ENCODE data around the gene POMT2.

POMT2 gene

DNA sequence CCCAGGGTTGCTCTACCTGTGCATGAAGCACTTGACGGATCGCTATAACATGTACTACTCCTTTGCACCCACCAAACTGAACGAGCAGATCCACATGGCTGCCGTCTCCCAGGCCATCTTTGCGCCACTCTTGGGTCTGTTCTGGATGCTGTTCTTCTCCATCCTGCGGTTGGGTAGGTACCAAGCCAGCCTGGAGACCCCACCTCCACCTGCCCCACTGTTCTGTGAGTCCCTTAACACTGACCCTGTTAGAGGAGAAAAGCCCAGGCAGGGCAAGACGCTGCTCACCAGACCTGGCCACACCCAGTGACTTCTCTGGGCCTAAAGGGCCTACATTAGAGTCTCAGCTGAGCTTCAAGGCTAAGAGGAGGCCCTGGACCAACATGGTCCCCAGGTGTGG lies 71.4 kb downstream of the POMT2 start:
- peak in 2 of 10 donors; percentile 57 for DNase-seq
- intact Hi-C loops (cut with DNase I): no loop called here

DNA sequence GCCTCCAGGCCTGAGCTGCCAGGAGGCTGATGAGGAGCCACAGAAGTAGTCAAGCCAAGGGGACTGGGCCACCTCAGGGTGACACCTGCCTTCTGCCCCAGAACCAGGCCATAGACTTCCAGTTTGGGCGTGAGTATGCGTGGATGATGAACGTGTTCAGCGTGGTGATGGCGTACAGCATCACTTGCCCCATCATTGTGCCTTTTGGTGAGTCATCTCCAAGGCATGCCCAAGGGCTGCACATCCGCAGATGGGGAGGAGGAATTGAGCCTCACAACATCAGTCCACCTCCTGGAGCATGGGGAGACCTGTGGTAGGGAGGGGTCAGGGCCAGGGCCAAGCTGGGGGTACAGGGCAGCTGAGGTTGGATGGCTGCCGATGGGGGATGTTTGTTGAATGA lies 72.0 kb downstream of the POMT2 start:
- peak in 1 of 10 donors; percentile 70 for DNase-seq
- intact Hi-C loops (cut with DNase I): no loop called here

DNA sequence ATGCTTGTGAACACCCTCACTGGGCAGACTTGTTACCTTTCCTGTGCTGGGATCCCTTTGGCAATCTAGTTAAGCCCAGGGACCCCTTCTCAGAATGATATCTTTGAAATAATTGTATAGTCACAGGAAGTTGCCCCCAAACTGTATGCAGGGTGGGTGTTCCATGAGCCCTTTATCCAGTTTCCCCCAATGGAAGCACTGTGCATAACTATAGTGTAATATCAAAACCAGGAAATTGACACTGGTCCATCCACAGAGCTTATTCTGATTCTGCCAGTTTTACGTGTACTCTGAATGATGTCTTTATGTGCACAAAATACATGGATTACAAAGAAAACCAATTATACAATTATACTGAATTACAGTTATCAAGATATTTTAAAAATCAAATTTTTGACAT lies 73.9 kb downstream of the POMT2 start:
- DNase-seq: no peak
- intact Hi-C loops (cut with DNase I): no loop called here

DNA sequence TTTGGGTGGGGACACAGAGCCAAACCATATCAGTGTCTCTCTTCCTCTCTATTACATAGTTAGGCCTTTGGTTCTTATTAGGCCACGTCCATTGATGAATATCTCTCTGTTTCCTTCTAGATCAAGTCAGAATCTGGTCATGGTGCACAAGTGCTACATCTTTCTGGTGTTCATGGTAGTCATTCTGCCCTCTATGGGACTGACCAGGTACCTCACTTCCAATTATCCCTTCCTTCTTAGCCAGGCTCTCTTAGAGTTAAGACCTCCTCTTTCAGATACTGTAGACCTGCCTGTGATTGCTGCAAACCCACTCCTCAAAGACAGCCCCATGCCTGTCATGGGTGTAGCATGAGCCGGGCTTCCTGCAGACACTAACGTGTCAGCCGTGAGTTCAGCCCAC lies 74.9 kb downstream of the POMT2 start:
- no peak for DNase-seq
- intact Hi-C loops (cut with DNase I): no loop called here

DNA sequence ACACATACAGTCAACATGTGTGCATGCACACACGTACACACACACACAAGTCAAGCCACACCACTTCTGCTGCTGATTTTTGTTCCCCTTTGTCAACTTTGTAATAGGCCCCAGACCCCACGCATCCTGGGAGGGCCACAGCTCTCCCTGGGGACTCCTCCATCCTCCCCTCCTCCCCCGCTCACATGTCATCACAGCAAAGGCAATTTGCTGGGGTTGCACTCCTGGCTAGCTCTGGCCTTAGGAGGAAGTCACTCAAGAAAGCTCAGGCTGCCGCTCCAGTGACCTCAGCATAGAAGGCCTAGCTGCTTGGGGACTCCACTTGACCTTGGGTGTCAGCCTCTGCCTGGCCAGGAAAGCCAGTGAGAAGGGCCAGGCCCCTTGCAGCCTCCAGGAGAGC lies 76.8 kb downstream of the POMT2 start:
- intact Hi-C loops (cut with DNase I): no loop called here
- DNase-seq: no peak

DNA sequence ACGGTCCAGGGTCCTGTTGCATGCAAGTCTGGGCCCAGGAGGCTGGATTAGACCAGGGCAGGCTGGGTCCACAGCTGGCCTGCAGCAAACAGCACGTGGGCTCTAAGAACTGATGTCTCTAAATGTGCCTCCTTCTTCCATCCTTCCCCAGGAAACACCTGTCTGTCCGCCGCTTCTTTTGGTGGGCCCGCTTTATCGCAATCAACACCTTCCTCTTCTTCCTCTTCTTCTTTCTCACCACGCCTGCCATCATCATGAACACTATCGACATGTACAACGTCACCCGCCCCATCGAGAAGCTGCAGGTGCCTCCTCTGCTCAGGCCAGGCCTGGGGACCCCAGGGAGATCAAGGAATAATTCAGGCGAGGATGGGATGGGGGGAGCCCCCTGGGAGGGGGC lies 77.9 kb downstream of the POMT2 start:
- intact Hi-C loops (cut with DNase I): no loop called here
- no peak for DNase-seq

DNA sequence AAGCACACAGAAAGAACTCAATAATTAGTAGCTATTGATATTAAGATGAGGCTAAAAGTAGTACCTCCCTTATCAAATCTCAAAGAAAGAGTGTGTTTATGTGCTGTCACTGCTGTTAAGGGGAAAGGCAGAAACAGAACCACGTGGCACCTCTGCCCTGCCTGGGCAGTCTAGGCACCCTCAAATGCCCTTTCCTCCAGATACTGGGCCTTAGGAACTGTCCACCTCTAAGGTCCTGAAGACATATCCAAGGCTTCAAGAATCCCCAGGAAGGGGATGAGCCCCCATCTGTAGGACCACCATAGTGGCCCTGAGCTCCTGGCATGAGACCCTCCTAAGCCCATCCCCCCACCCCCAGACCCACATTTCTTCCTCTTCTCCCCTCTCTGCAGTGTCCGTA lies 78.7 kb downstream of the POMT2 start:
- intact Hi-C loops (cut with DNase I): no loop called here
- peak in 2 of 10 donors; percentile 4 to 8 for DNase-seq

DNA sequence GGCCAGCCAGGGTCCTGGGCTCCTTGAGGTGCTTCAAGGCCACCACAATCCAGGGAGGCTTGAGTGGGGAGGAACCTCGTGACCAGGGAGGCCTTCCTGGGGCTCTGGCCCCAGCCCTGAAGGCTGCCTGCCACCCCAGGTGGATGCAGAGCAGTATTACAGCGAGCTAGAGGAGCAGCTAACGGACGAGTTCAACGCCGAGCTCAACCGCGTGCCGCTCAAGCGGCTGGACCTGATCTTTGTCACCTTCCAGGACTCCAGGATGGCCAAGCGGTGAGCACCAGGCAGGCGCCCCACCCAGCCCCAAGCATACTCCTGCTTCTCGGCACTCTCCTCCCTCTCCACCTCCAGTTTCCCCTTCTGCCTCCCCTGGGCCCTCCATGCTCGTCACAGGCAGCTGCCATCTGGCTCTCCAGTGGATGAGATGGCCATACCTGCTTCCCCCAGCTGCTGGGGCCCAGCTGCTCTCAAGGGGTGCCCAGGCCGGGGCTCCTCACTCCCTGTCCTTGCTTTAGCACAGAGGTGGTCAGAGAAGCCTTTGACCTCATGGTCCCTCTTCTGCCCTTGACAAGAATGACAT lies 80.3 kb downstream of the POMT2 start:
- peak in 1 of 10 donors; percentile 76 for DNase-seq
- intact Hi-C loops (cut with DNase I): no loop called here

DNA sequence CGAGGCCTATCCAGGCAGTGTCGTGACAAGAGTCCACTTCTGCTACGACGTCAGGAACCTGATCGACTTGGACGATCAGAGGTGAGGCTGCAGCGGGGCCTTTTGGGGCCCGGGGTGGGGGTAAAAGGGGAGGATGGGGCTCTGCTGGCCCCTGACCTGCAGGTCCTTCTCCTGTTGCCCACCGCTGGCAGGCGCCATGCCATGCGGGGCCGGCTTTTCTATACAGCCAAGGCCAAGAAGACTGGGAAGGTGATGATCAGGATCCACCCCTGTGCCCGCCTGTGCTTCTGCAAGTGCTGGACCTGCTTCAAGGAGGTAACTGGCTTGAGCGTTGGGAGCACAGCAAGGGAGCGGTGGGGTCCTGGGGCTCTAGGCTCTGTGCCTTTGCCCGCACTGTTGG lies 81.3 kb downstream of the POMT2 start:
- DNase-seq: no peak
- intact Hi-C loops (cut with DNase I): no loop called here

DNA sequence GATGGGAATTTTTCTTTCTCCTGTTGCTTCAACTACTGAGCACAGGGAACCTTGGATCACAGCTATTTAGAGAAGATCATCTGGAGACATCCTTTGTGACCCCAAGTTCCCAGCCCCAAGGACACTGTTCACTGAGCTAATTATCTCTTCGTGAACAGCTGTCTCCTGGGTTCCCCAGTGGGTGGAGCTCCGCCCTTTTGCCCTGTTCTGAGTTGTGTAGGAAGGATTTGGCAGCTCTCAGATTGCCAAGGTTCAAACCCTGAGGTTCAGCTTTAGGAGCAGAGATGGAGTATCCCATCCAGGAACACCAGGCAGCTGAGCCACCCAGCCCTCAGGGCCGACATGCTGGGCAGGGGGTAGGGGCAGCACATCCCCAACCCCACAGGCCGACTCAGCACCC lies 81.7 kb downstream of the POMT2 start:
- intact Hi-C loops (cut with DNase I): no loop called here
- no peak for DNase-seq

DNA sequence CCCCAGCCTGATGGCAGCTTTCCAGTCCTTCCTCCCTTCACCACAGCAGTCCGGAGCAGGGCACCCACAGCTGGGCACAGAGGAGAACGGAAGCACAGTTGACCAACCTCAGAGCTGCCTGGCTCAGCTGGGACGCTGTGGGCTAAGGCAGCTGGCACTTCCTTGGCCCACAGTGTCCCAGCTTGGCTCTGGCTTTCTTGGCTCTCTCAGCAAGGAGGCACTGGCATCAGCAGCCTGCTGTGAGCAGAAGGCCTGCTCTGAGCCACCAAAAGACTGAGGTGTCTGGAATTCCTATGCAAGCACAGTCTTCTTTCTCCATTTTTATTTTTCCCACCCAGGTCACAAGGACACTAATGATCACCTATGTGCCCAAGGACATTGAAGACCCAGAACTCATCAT lies 82.3 kb downstream of the POMT2 start:
- no peak for DNase-seq
- intact Hi-C loops (cut with DNase I): no loop called here

DNA sequence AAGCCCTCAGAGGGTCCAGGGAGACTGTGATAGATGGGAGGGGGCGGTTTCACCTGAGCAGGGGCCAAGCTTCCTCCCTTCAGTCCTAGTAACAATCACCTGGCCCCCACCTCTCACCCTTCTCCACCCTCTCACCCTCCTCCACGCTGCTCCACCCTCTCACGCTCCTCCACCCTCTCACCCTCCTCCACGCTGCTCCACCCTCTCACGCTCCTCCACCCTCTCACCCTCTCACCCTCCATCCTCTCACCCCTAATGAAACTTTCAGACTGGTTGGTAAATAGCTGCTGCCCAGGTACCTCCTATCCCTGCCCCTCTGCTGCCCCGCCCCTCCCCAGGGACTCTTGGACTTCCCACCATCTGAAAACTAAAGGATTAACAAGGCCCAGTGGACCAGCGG lies 83.9 kb downstream of the POMT2 start:
- intact Hi-C loops (cut with DNase I): no loop called here
- DNase-seq: no peak

DNA sequence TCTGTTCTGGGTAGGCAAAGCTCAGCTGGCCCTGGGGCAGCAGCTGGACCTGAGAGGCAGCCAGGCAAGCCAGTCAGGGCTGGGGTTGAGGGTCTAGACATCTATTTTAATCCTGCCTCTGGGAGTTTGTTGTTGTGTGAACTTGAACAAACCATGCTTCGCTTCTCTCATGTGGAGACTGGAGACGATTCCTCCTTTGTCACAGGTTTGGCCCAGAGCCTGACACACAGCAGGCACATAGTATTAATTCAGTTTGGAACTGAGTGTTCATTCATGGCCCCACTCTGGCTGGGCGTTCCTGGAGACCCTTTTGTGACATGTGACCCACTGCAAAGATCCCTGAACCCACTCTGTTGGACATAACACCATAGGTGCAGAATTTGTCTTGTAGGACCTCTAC lies 89.0 kb downstream of the POMT2 start:
- DNase-seq: no peak
- intact Hi-C loops (cut with DNase I): no loop called here

DNA sequence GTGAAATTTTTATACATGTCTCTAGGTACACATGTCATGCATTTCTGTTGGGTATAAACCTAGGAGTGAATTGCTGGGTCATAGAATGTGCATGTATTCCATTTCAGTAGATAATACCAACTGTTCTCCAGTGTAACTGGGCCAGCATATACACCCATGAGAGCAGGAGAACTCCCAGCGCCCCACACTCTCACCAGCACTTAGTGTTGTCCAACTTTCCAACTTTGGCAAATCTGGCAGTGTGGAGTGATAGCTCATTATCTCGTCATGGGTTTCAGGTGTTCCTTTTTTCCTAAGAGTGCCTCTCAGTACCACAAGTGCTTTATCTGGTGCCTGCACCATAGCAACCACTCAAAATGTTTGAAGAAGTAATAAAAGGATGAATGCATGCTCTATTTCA lies 89.8 kb downstream of the POMT2 start:
- intact Hi-C loops (cut with DNase I): no loop called here
- no peak for DNase-seq

DNA sequence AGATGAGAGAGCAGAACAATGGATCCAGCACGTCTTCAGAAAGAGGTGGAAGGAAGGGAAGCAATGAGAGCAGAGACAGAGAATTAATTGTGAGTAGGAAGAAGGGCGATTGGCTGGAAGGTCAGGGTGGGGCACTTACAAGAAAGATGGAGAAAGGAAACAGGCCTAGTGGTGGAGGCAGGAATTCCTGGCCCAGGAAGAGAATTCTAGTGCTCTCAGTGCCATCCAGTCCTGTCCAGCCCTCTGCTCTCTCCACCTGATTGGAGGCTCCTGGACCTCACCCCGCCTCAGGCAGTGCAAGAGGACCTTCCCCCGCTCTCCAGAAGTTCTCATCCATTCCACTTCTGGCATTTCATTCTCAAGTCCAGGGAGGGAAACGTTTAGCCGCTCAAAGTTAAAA lies 92.6 kb downstream of the POMT2 start:
- intact Hi-C loops (cut with DNase I): no loop called here
- no peak for DNase-seq

DNA sequence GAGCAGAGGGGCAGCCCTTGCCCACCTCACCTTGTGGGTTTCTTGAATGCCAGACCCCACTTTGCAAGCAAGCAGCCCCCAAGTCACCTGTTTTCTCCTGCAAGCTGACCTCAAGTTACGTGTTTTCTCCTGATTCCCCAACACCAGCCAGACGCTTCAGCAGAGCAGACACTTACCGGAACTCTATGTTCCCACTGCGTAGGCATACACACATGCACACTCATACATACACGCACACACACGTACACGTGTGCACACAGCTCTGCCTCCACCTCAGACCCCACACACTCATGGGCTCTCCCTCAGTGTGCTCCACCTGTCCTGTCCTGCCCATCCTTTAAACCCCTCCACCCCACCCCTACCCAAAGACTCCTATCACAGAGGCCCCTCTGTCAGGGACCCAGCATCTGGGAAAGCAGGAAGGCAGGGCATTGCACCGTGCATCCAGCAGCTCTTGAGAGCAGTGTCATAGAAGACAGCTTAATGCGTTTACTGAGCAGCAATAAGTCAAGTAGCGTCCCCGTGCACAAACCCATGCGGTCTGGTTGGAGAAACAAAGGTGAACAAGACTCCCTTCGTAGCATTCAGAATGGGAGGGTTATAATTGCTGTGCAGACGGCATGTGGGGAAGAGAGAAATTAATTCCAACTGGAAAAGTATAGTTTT lies 94.7 kb downstream of the POMT2 start:
- DNase-seq: no peak
- intact Hi-C loops (cut with DNase I): no loop called here

DNA sequence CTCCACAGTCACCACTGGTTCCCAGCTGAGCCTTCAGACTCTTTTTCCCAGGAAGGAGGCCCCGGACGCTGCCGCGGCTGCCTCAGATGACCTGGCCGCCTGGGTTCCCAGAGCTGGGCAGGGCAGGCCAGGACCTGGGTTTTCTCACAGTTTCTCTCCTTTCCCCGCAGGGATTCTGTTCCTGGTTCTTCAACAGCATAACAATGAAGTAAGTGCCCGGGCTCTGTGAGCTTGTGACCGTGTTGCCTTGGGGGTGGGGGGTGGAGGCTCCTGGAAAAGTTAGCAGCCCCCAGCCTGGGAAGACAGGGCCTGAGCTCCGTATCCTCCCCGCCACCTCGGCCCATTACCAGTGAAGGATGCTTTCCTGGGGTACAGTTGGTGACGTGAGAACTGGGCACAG lies 95.4 kb downstream of the POMT2 start:
- no peak for DNase-seq
- intact Hi-C loops (cut with DNase I): no loop called here
